HG03196 (cell line): ENCODE measurements around the gene FAM149A.

ENCODE experiments used
- ATAC-seq: cut with Tn5 transposase; IDR thresholded peaks from one replicate; pipeline ENCODE4 v1.9.1; 2021; ENCODE audit not compliant: unreplicated experiment

FAM149A gene

DNA sequence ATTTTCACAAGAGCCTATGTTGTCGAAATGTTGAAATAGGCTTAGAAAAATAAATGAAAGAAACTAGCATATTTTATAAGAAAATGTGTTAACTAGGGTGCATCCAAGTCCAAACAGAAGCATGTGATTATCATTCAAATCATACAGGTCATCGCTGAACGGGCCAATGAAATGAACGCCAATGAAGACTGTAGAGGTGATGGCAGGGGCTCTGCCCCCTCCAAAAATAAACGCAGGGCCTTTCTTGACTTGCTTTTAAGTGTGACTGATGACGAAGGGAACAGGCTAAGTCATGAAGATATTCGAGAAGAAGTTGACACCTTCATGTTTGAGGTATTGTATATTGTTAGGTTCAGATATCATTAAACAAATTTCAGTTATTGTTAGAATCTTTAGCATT, 96.5 kb downstream of the FAM149A start:
- no peak for ATAC-seq

DNA sequence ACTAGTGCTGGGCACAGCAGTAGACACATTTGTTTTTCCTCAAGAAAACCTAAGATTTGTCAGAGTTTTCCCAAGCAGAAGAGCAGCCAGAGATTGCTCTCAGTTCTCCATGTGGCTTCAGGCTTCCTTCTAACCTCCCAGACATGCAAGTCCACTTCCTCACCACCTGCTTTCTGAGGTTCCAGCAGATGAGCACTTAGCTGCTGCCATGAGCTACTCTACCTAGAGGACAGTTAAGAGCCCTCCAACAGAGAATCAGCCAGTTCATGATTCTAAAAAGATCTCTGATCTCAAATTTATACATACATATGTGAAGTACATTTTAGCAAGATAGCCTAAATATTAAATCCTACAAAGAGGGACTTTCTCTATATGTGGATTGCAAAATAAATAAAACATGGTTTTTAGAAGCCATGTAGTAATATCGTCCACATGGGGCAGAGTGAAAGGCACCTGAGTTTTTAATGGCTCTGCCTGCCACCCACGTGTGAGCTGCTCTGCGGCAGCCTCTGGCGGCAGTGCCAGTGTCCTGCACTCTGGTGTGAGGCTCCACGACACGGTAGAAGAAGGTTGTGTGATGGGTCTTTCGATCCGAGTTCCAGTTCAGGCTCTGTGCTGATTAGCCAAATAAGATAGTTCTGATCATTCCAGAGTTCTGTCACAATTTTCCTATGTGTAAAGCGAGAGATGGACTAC, 97.2 kb downstream of the FAM149A start:
- ATAC-seq, result peak; percentile 94

DNA sequence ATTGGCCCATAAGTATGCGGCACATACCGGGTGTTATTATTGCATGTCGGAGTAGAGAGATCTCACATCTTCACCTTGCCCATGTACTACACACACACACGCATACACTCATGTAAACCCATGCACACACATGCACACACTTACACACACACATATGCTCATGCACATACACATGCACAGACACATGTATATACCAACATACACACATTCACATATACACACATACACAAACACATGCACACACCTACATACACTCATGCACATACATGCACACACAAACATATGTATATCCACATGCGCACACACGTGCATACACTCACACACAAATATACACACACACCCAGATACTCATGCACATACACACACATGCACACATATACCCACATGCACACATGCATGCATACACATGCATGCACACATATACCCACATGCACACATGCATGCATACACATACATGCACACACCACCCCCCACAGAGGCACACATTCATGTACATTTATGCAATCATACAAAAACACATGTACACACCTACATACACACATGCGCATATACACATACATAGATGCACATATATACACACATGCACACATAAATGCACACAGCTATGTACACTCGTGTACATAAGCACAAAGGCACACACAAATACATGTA, 98.1 kb downstream of the FAM149A start:
- ATAC-seq, result no peak

GRCh38 chr4:186203406-186203805, 98.9 kb downstream of the FAM149A start:
- ATAC-seq, result no peak

DNA sequence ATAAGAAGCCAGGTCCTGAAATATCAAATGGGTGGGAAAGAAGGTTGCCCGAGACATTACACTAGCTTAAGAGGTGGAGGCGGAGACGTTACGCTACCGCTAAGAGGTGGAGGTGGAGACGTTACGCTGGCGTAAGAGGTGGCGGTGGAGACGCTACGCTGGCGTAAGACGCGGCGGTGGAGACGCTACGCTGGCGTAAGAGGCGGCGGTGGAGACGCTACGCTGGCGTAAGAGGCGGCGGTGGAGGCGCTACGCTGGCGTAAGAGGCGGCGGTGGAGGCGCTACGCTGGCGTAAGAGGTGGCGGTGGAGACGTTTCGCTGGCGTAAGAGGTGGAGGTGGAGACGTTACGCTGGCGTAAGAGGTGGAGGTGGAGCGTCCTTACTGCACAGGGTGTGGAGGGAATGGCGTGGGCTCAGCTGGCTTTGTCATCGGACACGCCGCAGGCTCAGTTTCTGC, 99.6 kb downstream of the FAM149A start:
- ATAC-seq, result no peak

DNA sequence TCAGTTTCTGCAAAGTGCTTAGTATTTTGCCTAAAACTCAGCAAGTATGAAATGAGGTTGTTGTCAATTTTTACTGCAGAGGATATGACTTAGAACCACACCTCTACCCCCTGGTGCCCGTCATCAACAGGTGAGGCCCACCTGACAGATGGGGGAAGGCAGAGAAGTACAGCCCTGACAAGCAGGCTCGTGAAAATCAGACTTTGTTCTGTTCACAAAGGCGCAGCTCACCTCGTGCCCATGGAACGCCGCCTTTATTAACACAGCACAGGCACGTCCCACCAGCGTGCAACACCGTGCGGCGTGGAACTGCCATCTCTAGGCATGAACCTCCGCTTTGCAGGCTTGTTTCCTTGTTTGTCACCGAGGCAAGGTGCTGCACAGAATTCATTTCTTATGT, 100.2 kb downstream of the FAM149A start:
- no peak for ATAC-seq

DNA sequence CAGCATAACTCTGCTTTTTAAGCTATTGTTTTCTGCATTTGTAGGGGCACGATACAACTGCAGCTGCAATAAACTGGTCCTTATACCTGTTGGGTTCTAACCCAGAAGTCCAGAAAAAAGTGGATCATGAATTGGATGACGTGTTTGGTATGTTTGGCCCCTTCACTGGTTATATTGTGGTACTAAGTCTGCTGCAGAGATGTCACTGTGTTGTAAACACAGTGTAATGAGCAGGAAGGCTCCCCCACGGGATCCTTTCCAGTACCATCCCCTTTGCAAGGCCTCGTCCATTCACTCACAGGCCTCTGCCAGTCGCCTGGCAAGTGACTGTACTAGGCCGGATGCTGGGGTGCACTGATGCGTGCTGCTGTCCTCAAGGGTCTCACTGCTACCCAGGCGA, 100.7 kb downstream of the FAM149A start:
- ATAC-seq, result no peak

GRCh38 chr4:186216465-186217024, 112.0 kb downstream of the FAM149A start:
- ATAC-seq, result no peak

DNA sequence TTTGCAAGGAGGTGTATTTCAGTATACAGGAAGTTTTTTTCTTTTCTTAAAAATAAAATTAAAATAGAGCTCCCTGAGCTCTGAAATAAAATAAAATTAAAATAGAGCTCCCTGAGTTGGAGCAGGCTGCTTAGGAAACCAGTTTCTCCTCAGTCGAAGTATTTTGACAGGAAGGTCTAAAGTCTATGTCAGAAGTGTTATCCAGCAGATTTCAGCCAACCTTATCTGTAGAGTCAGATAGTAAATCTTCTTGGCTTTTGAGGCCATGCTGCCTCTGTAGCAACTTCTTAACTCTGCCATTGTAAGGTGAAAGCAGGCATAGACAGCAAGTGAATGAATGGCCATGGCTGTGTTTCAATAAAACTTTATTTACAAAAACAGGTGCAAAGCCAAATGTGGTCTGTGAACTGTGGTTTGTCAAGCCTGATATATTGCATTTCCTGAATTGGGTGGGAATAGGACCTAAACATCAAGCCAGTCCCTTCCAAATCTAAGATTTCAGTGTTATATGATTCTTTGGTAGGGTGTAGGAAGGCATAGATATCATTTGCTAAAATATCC, 113.3 kb downstream of the FAM149A start:
- ATAC-seq, result no peak

DNA sequence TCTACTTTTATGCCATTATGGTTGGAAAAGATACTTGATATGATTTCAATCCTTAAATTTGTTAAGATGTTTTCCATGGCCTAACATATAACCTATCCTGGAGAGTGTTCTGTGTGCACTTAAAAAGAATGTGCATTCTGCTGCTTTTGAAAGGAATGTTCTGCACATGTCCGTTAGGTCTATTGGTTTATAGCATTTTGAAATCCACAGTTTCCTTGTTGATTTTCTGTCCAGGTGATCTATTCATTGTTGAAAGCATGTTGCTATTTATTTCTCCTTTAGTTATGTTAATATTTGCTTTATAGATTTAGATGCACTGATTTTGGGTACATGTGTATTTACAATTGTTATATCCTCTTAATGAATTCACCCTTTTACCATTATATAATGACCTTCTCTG, 117.1 kb downstream of the FAM149A start:
- no peak for ATAC-seq
